ENCODE data around the gene PLA2G4A.

PLA2G4A gene

DNA sequence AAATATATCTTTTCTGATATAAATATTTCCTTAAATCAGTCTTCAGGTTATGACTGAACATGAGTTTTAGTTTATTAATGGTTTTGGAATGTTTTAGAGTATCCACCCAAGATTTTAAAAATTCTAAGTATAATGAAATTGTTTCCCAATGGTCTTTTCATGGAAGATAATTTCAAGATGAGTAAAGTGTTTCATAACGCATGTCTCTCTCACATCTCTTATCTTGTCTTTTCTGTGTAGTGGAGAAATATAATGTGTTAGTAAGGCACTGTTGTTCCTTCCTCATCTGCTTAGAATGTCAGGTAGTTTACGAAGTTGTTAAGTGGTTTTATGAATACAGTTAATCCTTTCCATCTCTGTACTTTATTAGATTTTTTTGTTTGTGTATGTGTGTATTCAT, 49.6 kb downstream of the PLA2G4A start:
- Histone ChIP-seq H3K4me1 (ENCODE audit: control insufficient read depth, insufficient read depth, low read length) (no peaks in the 10 kb centered on the region), H3K9me3 (replicated peaks; ENCODE audit: low read length) (no peaks in the 10 kb centered on the region), H3K4me3 (ENCODE audit: low read length) (no peak overlapping the region), H3K4me2 (ENCODE audit: low read length) (no peak overlapping the region), H3K36me3 (ENCODE audit: insufficient read depth, low read length) (no peaks in the 10 kb centered on the region), H3K9ac (ENCODE audit: low read depth, low read length) (no peak overlapping the region), H3K27me3 (ENCODE audit: control insufficient read depth, insufficient read depth, low read length) (no peaks in the 10 kb centered on the region)

DNA sequence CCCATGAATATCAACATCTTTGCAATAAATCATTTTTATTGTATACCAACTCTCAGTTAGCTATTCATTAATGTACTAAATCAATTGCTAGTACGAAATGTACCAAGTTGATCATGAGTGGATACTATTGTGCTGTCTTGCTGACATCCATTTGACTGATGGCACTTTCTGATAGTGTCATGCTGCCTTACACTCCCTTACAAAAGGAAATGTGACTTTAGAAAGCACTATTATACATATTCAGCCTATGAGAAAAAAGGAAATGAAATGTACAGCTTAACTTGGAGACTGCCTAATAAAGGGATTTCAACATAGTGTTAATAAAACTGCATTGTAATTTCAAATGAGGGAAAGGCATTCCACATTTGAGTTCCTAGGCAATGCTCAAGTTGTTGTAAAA, 52.2 kb downstream of the PLA2G4A start:
- no peak overlapping the region for H3K4me2 ChIP-seq (ENCODE audit: low read length)
- no peaks in the 10 kb centered on the region for H3K27me3 ChIP-seq (ENCODE audit: control insufficient read depth, insufficient read depth, low read length)
- no peaks in the 10 kb centered on the region for H3K36me3 ChIP-seq (ENCODE audit: insufficient read depth, low read length)
- no peak overlapping the region for H3K4me3 ChIP-seq (ENCODE audit: low read length)
- H3K9ac ChIP-seq (ENCODE audit: low read depth, low read length), result no peak overlapping the region
- H3K9me3 ChIP-seq (replicated peaks; ENCODE audit: low read length), result no peaks in the 10 kb centered on the region
- H3K4me1 ChIP-seq (ENCODE audit: control insufficient read depth, insufficient read depth, low read length), result no peaks in the 10 kb centered on the region

DNA sequence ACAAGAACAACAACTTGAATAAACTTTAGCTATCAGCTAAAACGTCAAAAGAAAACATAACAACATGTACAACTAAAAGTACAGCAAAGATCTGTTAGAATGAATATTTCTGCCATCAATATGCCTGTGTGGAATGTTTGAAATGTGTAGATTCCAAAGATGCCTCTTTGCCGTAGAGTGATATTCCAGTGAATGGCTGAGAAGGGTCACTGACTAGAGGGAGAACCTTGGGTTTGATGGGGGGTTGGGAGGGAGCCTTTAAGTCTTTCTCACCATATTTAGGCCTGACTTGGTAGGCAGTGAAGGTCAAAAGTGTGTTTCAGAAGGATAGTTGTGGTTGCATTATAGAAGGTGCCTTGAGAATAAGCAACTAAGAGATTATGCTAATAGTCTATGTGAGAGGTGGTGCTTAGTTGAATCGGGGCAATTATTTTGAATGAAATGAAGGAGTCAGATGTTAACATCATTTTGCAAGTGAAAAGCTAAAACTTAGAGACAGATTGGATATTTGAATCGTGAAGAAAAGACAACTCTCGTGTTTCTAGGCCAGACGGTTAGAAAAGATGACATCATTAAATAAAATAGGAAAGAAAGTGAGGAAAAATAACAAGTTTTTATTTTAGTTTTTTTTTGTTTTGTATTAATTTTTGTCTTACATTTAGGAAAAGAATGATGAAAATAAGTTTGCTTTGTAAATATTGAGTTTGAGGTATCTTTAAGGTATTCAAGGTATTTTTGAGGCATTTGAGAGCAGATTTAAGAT, 53.8 kb downstream of the PLA2G4A start:
- Histone ChIP-seq H3K4me2 (ENCODE audit: low read length) (no peak overlapping the region), H3K27me3 (ENCODE audit: control insufficient read depth, insufficient read depth, low read length) (no peaks in the 10 kb centered on the region), H3K36me3 (ENCODE audit: insufficient read depth, low read length) (no peaks in the 10 kb centered on the region), H3K9ac (ENCODE audit: low read depth, low read length) (no peak overlapping the region), H3K4me1 (ENCODE audit: control insufficient read depth, insufficient read depth, low read length) (no peaks in the 10 kb centered on the region), H3K4me3 (ENCODE audit: low read length) (no peak overlapping the region), H3K9me3 (replicated peaks; ENCODE audit: low read length) (no peaks in the 10 kb centered on the region)

DNA sequence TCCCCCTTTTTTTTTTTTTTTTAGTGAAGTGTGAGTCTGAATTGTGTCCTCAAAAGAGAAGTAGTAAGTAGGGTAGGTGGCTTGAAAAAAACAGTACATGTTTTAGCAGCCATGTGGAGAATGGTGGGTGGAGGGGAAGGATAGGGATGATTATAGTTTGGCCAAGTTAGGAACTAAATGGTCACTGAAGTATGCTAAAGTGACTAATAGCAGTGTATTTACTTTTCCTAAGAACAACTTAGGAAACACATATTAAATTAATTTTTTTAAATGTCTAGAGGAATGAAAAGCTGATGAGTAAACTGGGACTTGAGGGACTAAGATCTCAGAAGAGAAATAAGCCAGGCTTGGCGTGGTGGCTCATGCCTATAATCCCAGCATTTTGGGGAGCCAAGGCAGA, 55.5 kb downstream of the PLA2G4A start:
- H3K36me3 ChIP-seq (ENCODE audit: insufficient read depth, low read length), result no peaks in the 10 kb centered on the region
- H3K4me2 ChIP-seq (ENCODE audit: low read length), result no peak overlapping the region
- no peaks in the 10 kb centered on the region for H3K27me3 ChIP-seq (ENCODE audit: control insufficient read depth, insufficient read depth, low read length)
- H3K9me3 ChIP-seq (replicated peaks; ENCODE audit: low read length), result no peaks in the 10 kb centered on the region
- no peaks in the 10 kb centered on the region for H3K4me1 ChIP-seq (ENCODE audit: control insufficient read depth, insufficient read depth, low read length)
- H3K4me3 ChIP-seq (ENCODE audit: low read length), result no peak overlapping the region
- no peak overlapping the region for H3K9ac ChIP-seq (ENCODE audit: low read depth, low read length)

DNA sequence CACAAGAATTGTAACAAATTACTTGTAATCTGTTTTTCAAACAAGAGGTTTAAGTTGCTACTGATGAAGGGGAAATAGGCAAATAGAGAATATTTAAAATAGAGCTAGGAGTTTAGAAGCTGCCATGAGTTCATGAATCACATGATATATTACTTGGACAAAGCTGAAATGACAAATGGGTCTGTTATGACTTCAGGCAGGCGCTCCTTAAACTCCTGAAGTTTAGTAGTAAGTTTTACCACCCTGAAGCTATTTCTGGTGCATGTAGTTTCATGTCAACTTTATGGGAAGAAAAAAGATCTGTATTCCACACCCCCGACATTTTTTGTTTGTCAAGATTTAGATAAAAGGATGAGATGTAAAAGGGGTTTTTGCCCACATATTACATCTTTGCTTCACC, 58.5 kb downstream of the PLA2G4A start:
- H3K36me3 ChIP-seq (ENCODE audit: insufficient read depth, low read length), result no peaks in the 10 kb centered on the region
- H3K4me2 ChIP-seq (ENCODE audit: low read length), result no peak overlapping the region
- no peaks in the 10 kb centered on the region for H3K4me1 ChIP-seq (ENCODE audit: control insufficient read depth, insufficient read depth, low read length)
- H3K4me3 ChIP-seq (ENCODE audit: low read length), result no peak overlapping the region
- H3K9me3 ChIP-seq (replicated peaks; ENCODE audit: low read length), result no peaks in the 10 kb centered on the region
- no peaks in the 10 kb centered on the region for H3K27me3 ChIP-seq (ENCODE audit: control insufficient read depth, insufficient read depth, low read length)
- H3K9ac ChIP-seq (ENCODE audit: low read depth, low read length), result no peak overlapping the region

DNA sequence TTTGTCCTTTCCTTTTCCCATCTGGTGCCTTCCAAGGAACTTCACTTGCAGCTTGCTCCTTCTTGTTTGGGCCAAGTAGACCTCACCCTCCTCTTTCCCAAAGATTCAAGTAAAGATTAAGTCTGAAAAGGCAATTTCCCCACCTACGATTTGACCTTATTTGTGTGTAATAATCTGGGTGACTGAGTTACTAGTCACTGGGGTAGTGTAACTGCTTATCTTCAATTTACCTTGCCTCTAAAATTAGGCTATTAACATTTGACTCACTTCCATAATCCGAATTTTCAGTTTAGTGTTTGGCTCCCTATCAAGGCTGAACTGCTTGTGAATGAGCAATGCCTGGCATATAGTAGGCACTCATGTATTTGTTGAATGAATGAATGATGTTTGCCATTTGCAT, 59.6 kb downstream of the PLA2G4A start:
- Histone ChIP-seq H3K36me3 (ENCODE audit: insufficient read depth, low read length) (no peaks in the 10 kb centered on the region), H3K4me3 (ENCODE audit: low read length) (no peak overlapping the region), H3K4me1 (ENCODE audit: control insufficient read depth, insufficient read depth, low read length) (no peaks in the 10 kb centered on the region), H3K27me3 (ENCODE audit: control insufficient read depth, insufficient read depth, low read length) (no peaks in the 10 kb centered on the region), H3K9ac (ENCODE audit: low read depth, low read length) (no peak overlapping the region), H3K4me2 (ENCODE audit: low read length) (no peak overlapping the region), H3K9me3 (replicated peaks; ENCODE audit: low read length) (no peaks in the 10 kb centered on the region)

DNA sequence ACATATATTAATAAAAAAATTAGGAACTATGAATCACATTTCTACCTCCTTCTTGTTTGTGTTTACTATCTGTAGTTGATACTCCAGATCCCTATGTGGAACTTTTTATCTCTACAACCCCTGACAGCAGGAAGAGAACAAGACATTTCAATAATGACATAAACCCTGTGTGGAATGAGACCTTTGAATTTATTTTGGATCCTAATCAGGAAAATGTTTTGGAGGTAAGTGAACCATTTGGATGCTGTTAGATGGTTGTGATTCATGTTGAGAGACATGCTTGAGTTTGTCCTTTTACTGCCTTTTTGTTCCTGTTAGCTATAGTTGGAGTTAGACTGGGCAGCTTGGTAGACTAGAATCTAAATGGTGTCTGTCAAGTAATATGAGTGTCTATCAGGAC, 64.2 kb downstream of the PLA2G4A start:
- no peak overlapping the region for H3K4me3 ChIP-seq (ENCODE audit: low read length)
- no peaks in the 10 kb centered on the region for H3K27me3 ChIP-seq (ENCODE audit: control insufficient read depth, insufficient read depth, low read length)
- H3K4me2 ChIP-seq (ENCODE audit: low read length), result no peak overlapping the region
- no peaks in the 10 kb centered on the region for H3K4me1 ChIP-seq (ENCODE audit: control insufficient read depth, insufficient read depth, low read length)
- no peak overlapping the region for H3K9ac ChIP-seq (ENCODE audit: low read depth, low read length)
- no peaks in the 10 kb centered on the region for H3K36me3 ChIP-seq (ENCODE audit: insufficient read depth, low read length)
- no peaks in the 10 kb centered on the region for H3K9me3 ChIP-seq (replicated peaks; ENCODE audit: low read length)

DNA sequence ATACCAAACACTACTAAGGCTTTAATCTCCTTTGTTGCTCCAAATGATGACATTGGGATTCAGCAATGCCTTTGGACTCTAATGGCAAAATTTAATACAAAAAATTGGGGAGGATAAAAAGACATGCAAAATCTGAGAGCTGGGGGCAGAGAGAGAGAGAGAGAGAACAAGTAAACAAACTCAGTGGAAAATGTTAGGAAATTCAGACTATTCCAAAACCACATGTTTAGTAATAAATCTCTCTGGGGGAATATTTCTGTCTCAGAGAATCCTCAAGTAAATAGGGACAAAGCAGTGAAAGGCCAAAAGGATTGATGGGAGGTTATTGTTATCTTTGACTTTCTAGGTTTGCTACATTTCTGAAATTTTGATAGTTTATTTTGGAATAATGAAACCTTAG, 65.7 kb downstream of the PLA2G4A start:
- Histone ChIP-seq H3K27me3 (ENCODE audit: control insufficient read depth, insufficient read depth, low read length) (no peaks in the 10 kb centered on the region), H3K9ac (ENCODE audit: low read depth, low read length) (no peak overlapping the region), H3K9me3 (replicated peaks; ENCODE audit: low read length) (no peaks in the 10 kb centered on the region), H3K4me2 (ENCODE audit: low read length) (no peak overlapping the region), H3K36me3 (ENCODE audit: insufficient read depth, low read length) (no peaks in the 10 kb centered on the region), H3K4me3 (ENCODE audit: low read length) (no peak overlapping the region), H3K4me1 (ENCODE audit: control insufficient read depth, insufficient read depth, low read length) (no peaks in the 10 kb centered on the region)

DNA sequence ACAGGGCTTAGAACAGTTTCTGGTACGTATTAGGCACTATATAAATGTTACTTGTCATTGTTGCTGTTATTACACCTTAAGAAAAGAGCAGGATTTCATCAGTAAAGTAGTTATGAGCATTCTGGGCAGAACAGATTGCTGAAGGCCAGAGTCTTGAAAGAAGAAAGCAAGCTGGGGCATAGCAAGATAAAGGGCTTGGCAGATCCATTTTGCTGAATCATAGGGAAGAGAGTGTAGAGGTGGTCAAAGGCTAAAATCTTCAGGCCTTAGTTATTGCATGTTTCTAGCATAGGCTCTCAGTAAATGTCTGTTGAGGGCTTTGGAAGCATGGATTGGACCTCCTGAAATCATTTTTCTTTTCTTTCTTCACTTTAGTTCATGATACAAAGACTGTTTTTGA, 67.5 kb downstream of the PLA2G4A start:
- Histone ChIP-seq H3K4me3 (ENCODE audit: low read length) (no peak overlapping the region), H3K9ac (ENCODE audit: low read depth, low read length) (no peak overlapping the region), H3K4me2 (ENCODE audit: low read length) (no peak overlapping the region), H3K4me1 (ENCODE audit: control insufficient read depth, insufficient read depth, low read length) (no peaks in the 10 kb centered on the region), H3K9me3 (replicated peaks; ENCODE audit: low read length) (no peaks in the 10 kb centered on the region), H3K27me3 (ENCODE audit: control insufficient read depth, insufficient read depth, low read length) (no peaks in the 10 kb centered on the region), H3K36me3 (ENCODE audit: insufficient read depth, low read length) (no peaks in the 10 kb centered on the region)

DNA sequence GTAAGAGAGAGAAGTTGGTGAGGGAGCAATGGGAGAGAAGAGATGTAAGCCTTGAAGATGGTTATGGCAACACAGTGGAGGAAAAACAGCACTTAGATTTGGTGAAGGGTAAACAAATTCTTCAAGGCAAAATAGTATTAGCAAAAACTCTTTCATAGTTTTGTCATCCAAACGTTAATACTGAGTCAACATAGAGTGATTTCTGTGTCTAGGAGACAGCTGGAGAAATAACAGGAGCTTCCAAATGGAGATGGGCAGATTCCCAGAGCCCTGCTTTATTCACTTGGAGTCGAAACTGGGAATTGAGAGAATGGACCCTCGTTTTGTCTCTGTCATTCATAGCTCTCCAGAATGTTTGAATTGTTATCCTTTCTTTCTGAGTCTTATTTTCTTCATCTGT, 68.3 kb downstream of the PLA2G4A start:
- Histone ChIP-seq H3K9me3 (replicated peaks; ENCODE audit: low read length) (no peaks in the 10 kb centered on the region), H3K36me3 (ENCODE audit: insufficient read depth, low read length) (no peaks in the 10 kb centered on the region), H3K4me2 (ENCODE audit: low read length) (no peak overlapping the region), H3K4me3 (ENCODE audit: low read length) (no peak overlapping the region), H3K4me1 (ENCODE audit: control insufficient read depth, insufficient read depth, low read length) (no peaks in the 10 kb centered on the region), H3K9ac (ENCODE audit: low read depth, low read length) (no peak overlapping the region), H3K27me3 (ENCODE audit: control insufficient read depth, insufficient read depth, low read length) (no peaks in the 10 kb centered on the region)

DNA sequence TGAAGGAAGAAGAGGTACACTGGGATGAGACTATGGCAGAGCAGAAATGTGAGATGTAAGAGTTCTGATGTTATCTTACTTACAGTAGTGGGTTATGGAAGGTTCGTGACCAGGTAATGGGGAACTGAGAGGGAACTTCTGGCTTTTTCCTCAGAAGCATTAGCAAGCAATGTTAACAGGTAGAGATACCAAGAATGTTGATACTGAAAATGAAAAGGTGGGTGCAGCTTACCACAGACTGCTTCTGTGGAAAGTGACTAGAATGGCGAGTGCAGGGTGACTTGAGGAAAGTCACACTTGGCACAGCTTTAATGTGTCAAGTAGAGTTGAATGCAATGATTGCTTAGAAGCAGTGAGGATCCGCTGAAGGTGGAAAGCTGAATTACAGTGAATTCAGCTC, 70.8 kb downstream of the PLA2G4A start:
- Histone ChIP-seq H3K36me3 (ENCODE audit: insufficient read depth, low read length) (no peaks in the 10 kb centered on the region), H3K4me2 (ENCODE audit: low read length) (no peak overlapping the region), H3K4me1 (ENCODE audit: control insufficient read depth, insufficient read depth, low read length) (no peaks in the 10 kb centered on the region), H3K9ac (ENCODE audit: low read depth, low read length) (no peak overlapping the region), H3K9me3 (replicated peaks; ENCODE audit: low read length) (no peaks in the 10 kb centered on the region), H3K4me3 (ENCODE audit: low read length) (no peak overlapping the region), H3K27me3 (ENCODE audit: control insufficient read depth, insufficient read depth, low read length) (no peaks in the 10 kb centered on the region)

DNA sequence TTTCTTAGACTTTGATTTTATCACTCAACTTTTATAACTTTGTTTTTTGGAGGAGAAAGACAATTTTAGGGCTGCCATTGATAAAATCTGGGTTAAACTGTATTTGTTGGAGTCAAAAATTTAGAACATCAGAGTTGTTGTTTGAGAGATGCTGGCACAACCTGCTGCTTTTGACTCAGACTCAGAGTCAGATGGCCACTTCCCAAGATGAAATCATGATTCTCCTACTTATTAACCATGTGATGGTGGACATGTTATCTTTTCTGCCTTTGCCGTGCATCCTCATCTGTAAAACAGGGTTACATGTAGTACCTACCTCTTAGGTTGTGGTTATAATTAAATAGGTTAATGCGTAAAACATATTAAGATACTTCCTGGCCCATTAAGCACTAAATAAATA, 71.2 kb downstream of the PLA2G4A start:
- H3K9ac ChIP-seq (ENCODE audit: low read depth, low read length), result no peak overlapping the region
- no peaks in the 10 kb centered on the region for H3K4me1 ChIP-seq (ENCODE audit: control insufficient read depth, insufficient read depth, low read length)
- H3K4me3 ChIP-seq (ENCODE audit: low read length), result no peak overlapping the region
- H3K36me3 ChIP-seq (ENCODE audit: insufficient read depth, low read length), result no peaks in the 10 kb centered on the region
- no peak overlapping the region for H3K4me2 ChIP-seq (ENCODE audit: low read length)
- H3K27me3 ChIP-seq (ENCODE audit: control insufficient read depth, insufficient read depth, low read length), result no peaks in the 10 kb centered on the region
- H3K9me3 ChIP-seq (replicated peaks; ENCODE audit: low read length), result no peaks in the 10 kb centered on the region
